HepG2 (cell line): ENCODE measurements around the gene FAT1.

ENCODE experiments used
- IRF2 ChIP-seq: IDR thresholded peaks from 2 replicates; pipeline ENCODE4 v1.6.1; 2018; ENCODE audit warnings: missing genetic modification reagents, missing compliant biosample characterization
- JUNB ChIP-seq: sonication (generic); formaldehyde crosslinking; IDR thresholded peaks from 2 replicates; pipeline ENCODE4 v1.8.0; 2022; ENCODE audit warnings: missing genetic modification reagents, mild to moderate bottlenecking, borderline replicate concordance
- REST ChIP-seq, 2 experiments: IDR thresholded peaks; 2 replicates each; pipeline ENCODE4 v1.6.1; 2011 to 2012; ENCODE audit warnings: low read length in 2 of 2, borderline replicate concordance in 1 of 2, low read depth in 1 of 2, mild to moderate bottlenecking in 1 of 2, moderate library complexity in 1 of 2
- ZFX ChIP-seq: sonication (generic); formaldehyde crosslinking; IDR thresholded peaks from 2 replicates; pipeline ENCODE4 v1.4.0; 2020; ENCODE audit warnings: mild to moderate bottlenecking, low read depth, missing genetic modification reagents, moderate library complexity

GRCh38 chr4:186651181-186651603, 72.5 kb downstream of the FAT1 start:
- TF ChIP-seq REST (IDR thresholded peaks at IDR 0.05; ENCODE audit: borderline replicate concordance in 1 of 2, low read depth in 1 of 2, low read length in 2 of 2): no peak
- TF ChIP-seq ZFX (CRISPR knock-in tag): no peak
- no peak for TF ChIP-seq JUNB
- TF ChIP-seq IRF2: no peak
